Suprapubic skin (tissue), 4 donors: Measurements from ENCODE around the gene CDK8. TPM values are rescaled to one million over a fixed set of nuclear protein-coding genes. Genes with fewer than 3 reads are reported as not detected.

Source experiments
- DNase-seq, 2 donors: peaks; one replicate each; pipeline ENCODE4 v3.0.0-alpha.2; 2019; ENCODE audit warnings: low spot score in 2 of 2
- H3K27ac ChIP-seq: fragments of 200-600 bp; sonication (generic); one replicate; pipeline ENCODE4 v1.5.1; 2019
- H3K27me3 ChIP-seq: fragments of 200-600 bp; sonication (generic); one replicate; pipeline ENCODE4 v1.5.1; 2019
- H3K36me3 ChIP-seq: fragments of 200-600 bp; sonication (generic); one replicate; pipeline ENCODE4 v1.5.1; 2019
- H3K4me1 ChIP-seq: fragments of 200-600 bp; sonication (generic); one replicate; pipeline ENCODE4 v1.5.1; 2019
- H3K4me3 ChIP-seq: fragments of 200-600 bp; sonication (generic); one replicate; pipeline ENCODE4 v1.5.1; 2019; ENCODE audit warnings: mild to moderate bottlenecking
- H3K9me3 ChIP-seq: fragments of 200-600 bp; sonication (generic); one replicate; pipeline ENCODE4 v1.5.1; 2019
- EP300 ChIP-seq: sonication (generic); formaldehyde crosslinking; IDR thresholded peaks from one replicate; pipeline ENCODE4 v1.6.1; 2017; ENCODE audit warnings: antibody characterized with exemption
- POLR2A ChIP-seq, 2 donors: fragments of 450-650 bp; IDR thresholded peaks; one replicate each; pipeline ENCODE4 v1.6.1; 2017; ENCODE audit warnings: antibody characterized with exemption in 2 of 2, mild to moderate bottlenecking in 2 of 2, moderate library complexity in 2 of 2
- POLR2AphosphoS5 ChIP-seq, 3 donors: sonication (generic); formaldehyde crosslinking; IDR thresholded peaks; one replicate each; pipeline ENCODE4 v1.6.1; 2017; ENCODE audit warnings: antibody characterized with exemption in 3 of 3
- WGBS: methylation state at CpG from one replicate; pipeline ENCODE4 v1.1.5; 2018; 5-methylcytosine and 5-hydroxymethylcytosine counted together
- total RNA-seq, 4 donors: library from RNA; depleted of rRNA; stranded (reverse); fragments of >200 nt; gene quantifications; one replicate each; pipeline ENCODE4 v1.1.0, GENCODE V29; 2016
- TF ChIP-seq, protein P1 (sequence below), 2 donors: fragments of 200-600 bp in 1 of 2; fragments of 450-650 bp in 1 of 2; sonication (generic) in 1 of 2; IDR thresholded peaks; one replicate each; pipeline ENCODE4 v1.5.1; 2016 to 2019; ENCODE audit warnings: antibody characterized with exemption in 2 of 2, mild to moderate bottlenecking in 1 of 2, moderate library complexity in 1 of 2

CDK8 gene
- total RNA-seq = 10 to 100 TPM in 3 of 4 donors, 1 to 10 TPM in 1; 9.8 to 13.3 (median 12.5) TPM

DNA sequence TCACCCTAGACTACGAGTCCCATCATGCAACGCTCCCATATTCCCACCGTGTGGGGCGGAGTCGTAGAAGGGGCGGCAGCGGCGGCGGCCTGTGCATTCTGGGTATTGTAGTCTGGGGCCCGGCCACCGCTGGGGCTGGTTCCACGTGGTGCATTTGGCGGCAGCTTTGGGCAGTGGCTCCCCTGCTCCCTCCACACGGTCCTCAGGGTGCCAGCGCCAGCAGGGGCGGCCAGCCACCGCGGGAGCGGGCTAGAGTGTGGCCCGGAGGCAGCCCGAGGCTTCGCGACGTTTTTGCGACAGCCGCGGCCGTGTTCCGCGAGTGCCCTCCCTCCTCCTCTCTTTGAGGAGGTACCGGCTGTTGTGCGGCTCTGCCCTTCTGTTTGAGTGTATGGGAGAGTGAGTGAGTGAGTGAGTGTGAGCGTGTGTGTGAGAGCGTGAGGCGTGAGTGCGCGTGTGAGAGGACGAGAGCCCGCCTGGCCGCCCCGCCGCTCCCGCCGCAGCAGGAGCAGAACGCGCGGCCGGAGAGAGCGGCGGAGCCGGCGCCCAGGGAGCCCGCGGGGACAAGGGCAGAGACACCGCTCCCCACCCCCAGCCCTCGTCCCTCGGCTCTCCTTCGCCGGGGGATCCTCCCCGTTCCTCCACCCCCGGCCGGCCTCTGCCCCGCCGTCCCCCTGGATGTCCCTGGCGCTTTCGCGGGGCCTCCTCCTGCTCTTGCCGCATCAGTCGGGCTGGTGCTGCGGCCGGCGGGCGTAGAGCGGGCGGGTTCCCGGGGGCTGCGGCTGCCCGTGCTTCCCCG lies at the start of gene CDK8:
TSS of gene CDK8 (plus strand) at position 343 of the 796 bp plus-strand sequence. CDS start 513 bp downstream, outside the sequence.
- H3K4me1 ChIP-seq = peaks cover 14% of the 10 kb centered on the region
- peak within 1 kb of the TSS; percentile 93 for H3K27ac ChIP-seq
- whole genome bisulfite sequencing = under 1% methylated on average over 29 of the region's 79 CpGs
- H3K9me3 ChIP-seq = no peaks in the 10 kb centered on the region
- no peaks in the 10 kb centered on the region for H3K36me3 ChIP-seq
- peak within 1 kb of the TSS; percentile 90 for H3K4me3 ChIP-seq
- peak; percentile 90 to 91 for DNase-seq
- no peaks in the 10 kb centered on the region for H3K27me3 ChIP-seq
- TF ChIP-seq POLR2AphosphoS5 (IDR thresholded peaks at IDR 0.05) = peak in 1 of 3 donors; percentile 34
- TF ChIP-seq EP300 = no peak
- TF ChIP-seq POLR2A (IDR thresholded peaks at IDR 0.05) = no peak
- TF ChIP-seq, protein P1, sequence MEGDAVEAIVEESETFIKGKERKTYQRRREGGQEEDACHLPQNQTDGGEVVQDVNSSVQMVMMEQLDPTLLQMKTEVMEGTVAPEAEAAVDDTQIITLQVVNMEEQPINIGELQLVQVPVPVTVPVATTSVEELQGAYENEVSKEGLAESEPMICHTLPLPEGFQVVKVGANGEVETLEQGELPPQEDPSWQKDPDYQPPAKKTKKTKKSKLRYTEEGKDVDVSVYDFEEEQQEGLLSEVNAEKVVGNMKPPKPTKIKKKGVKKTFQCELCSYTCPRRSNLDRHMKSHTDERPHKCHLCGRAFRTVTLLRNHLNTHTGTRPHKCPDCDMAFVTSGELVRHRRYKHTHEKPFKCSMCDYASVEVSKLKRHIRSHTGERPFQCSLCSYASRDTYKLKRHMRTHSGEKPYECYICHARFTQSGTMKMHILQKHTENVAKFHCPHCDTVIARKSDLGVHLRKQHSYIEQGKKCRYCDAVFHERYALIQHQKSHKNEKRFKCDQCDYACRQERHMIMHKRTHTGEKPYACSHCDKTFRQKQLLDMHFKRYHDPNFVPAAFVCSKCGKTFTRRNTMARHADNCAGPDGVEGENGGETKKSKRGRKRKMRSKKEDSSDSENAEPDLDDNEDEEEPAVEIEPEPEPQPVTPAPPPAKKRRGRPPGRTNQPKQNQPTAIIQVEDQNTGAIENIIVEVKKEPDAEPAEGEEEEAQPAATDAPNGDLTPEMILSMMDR (IDR thresholded peaks at IDR 0.05) = no peak

DNA sequence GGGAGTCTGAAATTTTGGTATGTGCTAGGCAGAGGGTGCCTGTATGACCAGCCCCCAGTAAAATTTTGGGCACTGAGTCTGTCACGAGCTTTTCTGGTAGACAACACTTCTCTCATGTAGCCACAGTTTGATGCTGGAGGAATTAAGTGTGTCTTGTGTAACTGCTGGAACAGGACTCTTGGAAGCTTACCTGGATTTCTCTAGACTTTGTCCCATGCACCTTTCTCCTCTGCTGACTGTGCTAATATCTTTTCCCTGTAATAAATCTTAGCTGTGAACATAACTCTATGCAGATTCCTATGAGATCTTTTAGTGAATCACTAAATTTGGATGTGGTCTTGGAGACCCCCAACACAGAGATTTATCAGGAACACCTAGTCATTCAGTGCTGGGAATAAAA lies 45.6 kb upstream of the CDK8 start:
- TF ChIP-seq POLR2A (IDR thresholded peaks at IDR 0.05) = no peak
- TF ChIP-seq POLR2AphosphoS5 (IDR thresholded peaks at IDR 0.05) = no peak
- TF ChIP-seq, protein P1 (IDR thresholded peaks at IDR 0.05) = no peak
- no peaks in the 10 kb centered on the region for H3K27me3 ChIP-seq
- H3K4me3 ChIP-seq = no peak overlapping the region
- H3K36me3 ChIP-seq = peaks cover 39% of the 10 kb centered on the region
- peaks cover 5% of the 10 kb centered on the region for H3K4me1 ChIP-seq
- H3K9me3 ChIP-seq = no peaks in the 10 kb centered on the region
- no peak for DNase-seq
- 100% methylated on average over 1 of the region's 1 CpG for WGBS
- H3K27ac ChIP-seq = no peak overlapping the region

- WGBS = 85% methylated on average over 1 of the region's 1 CpG
- peaks cover 5% of the 10 kb centered on the region for H3K4me1 ChIP-seq
- H3K36me3 ChIP-seq = peaks cover 83% of the 10 kb centered on the region
These were observed 40.6 kb upstream of the CDK8 start for GRCh38 chr13:26213345-26213744.

GRCh38 chr13:26213982-26214381 lies 39.9 kb upstream of the CDK8 start:
- Histone ChIP-seq H3K4me1 (peaks cover 6% of the 10 kb centered on the region), H3K9me3 (no peaks in the 10 kb centered on the region), H3K27ac (no peak overlapping the region), H3K27me3 (no peaks in the 10 kb centered on the region), H3K4me3 (no peak overlapping the region), H3K36me3 (peaks cover 87% of the 10 kb centered on the region)
- 94% methylated on average over 6 of the region's 6 CpGs for WGBS
- DNase-seq = no peak
- TF ChIP-seq EP300 (no peak), POLR2A (IDR thresholded peaks at IDR 0.05) (no peak), POLR2AphosphoS5 (IDR thresholded peaks at IDR 0.05) (no peak)
- TF ChIP-seq, protein P1 (IDR thresholded peaks at IDR 0.05) = no peak

More at GRCh38 chr13:26213345-26213744, 40.6 kb upstream of the CDK8 start:
- H3K4me3 ChIP-seq = no peak overlapping the region
- no peak for DNase-seq
- H3K27me3 ChIP-seq = no peaks in the 10 kb centered on the region
- H3K9me3 ChIP-seq = no peaks in the 10 kb centered on the region
- TF ChIP-seq POLR2A (IDR thresholded peaks at IDR 0.05) (no peak), POLR2AphosphoS5 (IDR thresholded peaks at IDR 0.05) (no peak), EP300 (no peak)
- TF ChIP-seq, protein P1 (IDR thresholded peaks at IDR 0.05) = no peak
- H3K27ac ChIP-seq = no peak overlapping the region

- Histone ChIP-seq H3K27ac (no peak overlapping the region), H3K36me3 (peaks cover 84% of the 10 kb centered on the region), H3K27me3 (no peaks in the 10 kb centered on the region), H3K4me1 (peaks cover 25% of the 10 kb centered on the region), H3K9me3 (no peaks in the 10 kb centered on the region), H3K4me3 (no peak overlapping the region)
- WGBS = 82% methylated on average over 2 of the region's 2 CpGs
- no peak for DNase-seq
- TF ChIP-seq EP300 (no peak), POLR2A (IDR thresholded peaks at IDR 0.05) (no peak), POLR2AphosphoS5 (IDR thresholded peaks at IDR 0.05) (no peak)
- TF ChIP-seq, protein P1 (IDR thresholded peaks at IDR 0.05) = no peak
These were observed 37.9 kb upstream of the CDK8 start for GRCh38 chr13:26216042-26216441.
